Sigmoid colon (tissue), 7 donors: ENCODE results near the gene EMC9. TPM values are rescaled to one million over a fixed set of nuclear protein-coding genes. Genes with fewer than 3 reads are reported as not detected.

ENCODE experiments used
- DNase-seq: peaks from one replicate; pipeline ENCODE4 v3.0.0-alpha.2; 2019
- H3K27ac ChIP-seq, 4 donors: fragments of 200-600 bp; sonication (generic); one replicate each; pipeline ENCODE4 v1.5.1; 2016 to 2019; ENCODE audit warnings: mild to moderate bottlenecking in 1 of 4
- H3K27me3 ChIP-seq, 3 donors: fragments of 200-600 bp; sonication (generic); one replicate each; pipeline ENCODE4 v1.5.1; 2019; ENCODE audit warnings: mild to moderate bottlenecking in 1 of 3
- H3K36me3 ChIP-seq, 4 donors: fragments of 200-600 bp; sonication (generic); one replicate each; pipeline ENCODE4 v1.5.1; 2016 to 2019
- H3K4me1 ChIP-seq, 4 donors: fragments of 200-600 bp; sonication (generic); one replicate each; pipeline ENCODE4 v1.5.1; 2017 to 2019
- H3K4me3 ChIP-seq, 4 donors: fragments of 200-600 bp; sonication (generic); one replicate each; pipeline ENCODE4 v1.5.1; 2017 to 2019; ENCODE audit warnings: mild to moderate bottlenecking in 2 of 4, moderate library complexity in 1 of 4
- H3K9me3 ChIP-seq, 4 donors: fragments of 200-600 bp in 3 of 4; sonication (generic) in 3 of 4; one replicate each; pipeline versions ENCODE4 v1.5.1 to v1.6.1; 2013 to 2019
- EP300 ChIP-seq, 4 donors: sonication (generic); formaldehyde crosslinking; IDR thresholded peaks; one replicate each; pipeline ENCODE4 v1.6.1; 2017; ENCODE audit warnings: antibody characterized with exemption in 4 of 4
- POLR2A ChIP-seq, 2 donors: fragments of 450-650 bp; IDR thresholded peaks; one replicate each; pipeline ENCODE4 v1.6.1; 2016; ENCODE audit warnings: antibody characterized with exemption in 2 of 2, mild to moderate bottlenecking in 2 of 2, moderate library complexity in 2 of 2
- POLR2AphosphoS5 ChIP-seq, 4 donors: sonication (generic); formaldehyde crosslinking; IDR thresholded peaks; one replicate each; pipeline ENCODE4 v1.6.1; 2017; ENCODE audit warnings: antibody characterized with exemption in 4 of 4
- WGBS, 2 donors: extraction: QIAGEN DNeasy Blood & Tissue Kit; methylation state at CpG; one replicate each; pipeline ENCODE4 v1.1.7; 2013; 5-methylcytosine and 5-hydroxymethylcytosine counted together
- intact Hi-C: fragments of 100-400 bp; cut with DNase I; formaldehyde crosslinking; loops from one replicate; pipeline ENCODE4 v1.15.1; 2023
- polyA plus RNA-seq, 3 donors: library from polyadenylated mRNA; stranded (reverse); fragments of 200-250 nt; gene quantifications; one replicate each; pipeline ENCODE4 v1.2.3, GENCODE V29; 2013
- total RNA-seq, 4 donors: library from RNA; depleted of rRNA; stranded (reverse); fragments of >200 nt; gene quantifications; one replicate each; pipeline ENCODE4 v1.1.0, GENCODE V29; 2016
- TF ChIP-seq, protein P1 (sequence below), 4 experiments: fragments of 450-650 bp in 3 of 4; fragments of 200-600 bp in 1 of 4; IDR thresholded peaks; one replicate each; pipeline ENCODE4 v1.5.1; 2016 to 2019; ENCODE audit warnings: antibody characterized with exemption in 4 of 4, mild to moderate bottlenecking in 3 of 4, moderate library complexity in 2 of 4
- donor health status: healthy with polysubstance abuse.
- donor health status: Bipolar disorder and iron deficiency.
- donor health status: healthy.

The EMC9 gene
- total and polyA plus RNA-seq, 7 donors, result 5.0 to 37.2 (median 20.6) TPM

DNA sequence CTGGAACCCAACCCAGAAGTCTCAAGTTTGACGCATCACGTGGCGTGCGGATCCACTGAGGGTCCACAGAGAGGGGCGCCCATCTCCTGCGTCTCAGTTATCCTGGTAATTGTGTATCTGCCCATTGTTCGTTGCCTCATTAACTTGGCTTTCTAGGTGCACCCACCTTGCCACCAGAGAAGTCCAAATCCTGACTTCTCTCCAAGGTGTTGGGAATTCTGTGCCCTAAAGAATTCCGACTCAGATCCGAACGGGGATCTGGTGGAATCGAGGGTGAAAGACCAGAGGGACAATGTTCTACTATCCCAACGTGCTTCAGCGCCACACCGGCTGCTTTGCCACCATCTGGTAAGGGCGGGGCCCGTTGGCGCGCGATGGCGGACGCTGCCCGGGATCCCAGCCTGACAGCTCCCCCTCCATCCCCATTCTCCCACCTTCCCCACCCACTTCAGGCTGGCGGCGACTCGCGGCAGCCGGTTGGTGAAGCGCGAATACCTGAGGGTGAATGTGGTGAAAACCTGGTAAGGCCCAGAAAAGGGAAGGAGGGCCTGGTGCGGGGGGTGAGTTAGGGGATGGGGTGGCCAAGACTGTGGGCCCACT is 31.0 kb upstream of the EMC9 start:
- TF ChIP-seq POLR2AphosphoS5 (IDR thresholded peaks at IDR 0.05) (no peak), EP300 (IDR thresholded peaks at IDR 0.05) (no peak), POLR2A (IDR thresholded peaks at IDR 0.05) (no peak)
- TF ChIP-seq, protein P1, sequence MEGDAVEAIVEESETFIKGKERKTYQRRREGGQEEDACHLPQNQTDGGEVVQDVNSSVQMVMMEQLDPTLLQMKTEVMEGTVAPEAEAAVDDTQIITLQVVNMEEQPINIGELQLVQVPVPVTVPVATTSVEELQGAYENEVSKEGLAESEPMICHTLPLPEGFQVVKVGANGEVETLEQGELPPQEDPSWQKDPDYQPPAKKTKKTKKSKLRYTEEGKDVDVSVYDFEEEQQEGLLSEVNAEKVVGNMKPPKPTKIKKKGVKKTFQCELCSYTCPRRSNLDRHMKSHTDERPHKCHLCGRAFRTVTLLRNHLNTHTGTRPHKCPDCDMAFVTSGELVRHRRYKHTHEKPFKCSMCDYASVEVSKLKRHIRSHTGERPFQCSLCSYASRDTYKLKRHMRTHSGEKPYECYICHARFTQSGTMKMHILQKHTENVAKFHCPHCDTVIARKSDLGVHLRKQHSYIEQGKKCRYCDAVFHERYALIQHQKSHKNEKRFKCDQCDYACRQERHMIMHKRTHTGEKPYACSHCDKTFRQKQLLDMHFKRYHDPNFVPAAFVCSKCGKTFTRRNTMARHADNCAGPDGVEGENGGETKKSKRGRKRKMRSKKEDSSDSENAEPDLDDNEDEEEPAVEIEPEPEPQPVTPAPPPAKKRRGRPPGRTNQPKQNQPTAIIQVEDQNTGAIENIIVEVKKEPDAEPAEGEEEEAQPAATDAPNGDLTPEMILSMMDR (IDR thresholded peaks at IDR 0.05), result no peak
- 39 to 83% methylated on average over 30 of the region's 30 CpGs for WGBS, 2 donors
- intact Hi-C loops, result no loop called here
- Histone ChIP-seq H3K4me1 (peaks cover 0 to 20% (median 16%) of the 10 kb centered on the region in 4 donors), H3K36me3 (peaks cover 0 to 14% (median 6%) of the 10 kb centered on the region in 4 donors), H3K9me3 (no peaks in the 10 kb centered on the region), H3K4me3 (peak overlapping the region; percentile 31 to 56 (median 48)), H3K27ac (peak overlapping the region; percentile 32 to 70 (median 66)), H3K27me3 (no peaks in the 10 kb centered on the region)
- no peak for DNase-seq

GRCh38 chr14:24171422-24172260 is 30.2 kb upstream of the EMC9 start, which contains the start of gene REC8:
Gene REC8 (plus strand): TSS chr14:24172080. CDS start chr14:24172553, 473 bp downstream.
- peak in 3 of 4 donors; percentile 4 to 66 (median 55) for TF ChIP-seq POLR2AphosphoS5 (IDR thresholded peaks at IDR 0.05)
- TF ChIP-seq POLR2A (IDR thresholded peaks at IDR 0.05), result no peak
- TF ChIP-seq, protein P1 (IDR thresholded peaks at IDR 0.05), result no peak
- no peak for TF ChIP-seq EP300 (IDR thresholded peaks at IDR 0.05)
- DNase-seq, result peak; percentile 95

DNA sequence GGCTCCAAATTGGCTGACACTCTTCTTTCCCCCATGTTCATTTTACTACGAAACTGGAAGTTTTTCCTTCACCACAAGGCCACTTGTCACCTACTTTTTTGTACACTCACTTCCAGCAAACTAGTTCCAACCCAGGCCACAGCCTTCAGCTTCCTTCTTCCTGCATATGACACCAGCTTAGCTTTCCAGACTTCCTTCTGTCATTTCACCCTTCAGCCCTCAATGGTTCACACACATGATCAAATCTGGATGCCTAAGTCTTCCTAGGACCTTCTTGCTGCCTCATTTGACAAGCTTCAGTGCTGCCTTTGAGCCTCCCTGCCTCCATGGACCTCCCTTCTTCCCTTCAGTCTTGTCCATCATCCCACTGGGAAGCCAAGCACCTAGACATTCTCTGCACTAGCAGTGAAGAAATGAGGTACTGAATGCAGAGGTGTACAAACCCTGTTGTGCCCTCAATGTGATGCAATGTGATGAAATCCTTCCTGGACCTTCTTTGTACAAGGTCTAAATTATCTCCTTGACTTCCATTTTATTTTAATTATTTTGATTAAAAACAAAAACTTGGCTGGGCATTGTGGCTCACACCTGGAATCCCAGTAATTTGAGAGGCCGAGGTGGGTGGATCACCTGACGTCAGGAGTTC is 26.2 kb upstream of the EMC9 start:
- Histone ChIP-seq H3K4me1 (peaks cover 0 to 38% (median 24%) of the 10 kb centered on the region in 4 donors), H3K27me3 (no peaks in the 10 kb centered on the region), H3K36me3 (peaks cover 18 to 57% (median 41%) of the 10 kb centered on the region in 4 donors), H3K9me3 (no peaks in the 10 kb centered on the region), H3K4me3 (no peak overlapping the region), H3K27ac (no peak overlapping the region)
- TF ChIP-seq EP300 (IDR thresholded peaks at IDR 0.05) (no peak), POLR2AphosphoS5 (IDR thresholded peaks at IDR 0.05) (no peak), POLR2A (IDR thresholded peaks at IDR 0.05) (no peak)
- TF ChIP-seq, protein P1 (IDR thresholded peaks at IDR 0.05), result no peak
- no peak for DNase-seq
- 88 to 91% methylated on average over 3 of the region's 3 CpGs for WGBS, 2 donors
- intact Hi-C loops, result no loop called here

More at GRCh38 chr14:24171422-24172260, 30.2 kb upstream of the EMC9 start, which contains the start of gene REC8:
- Histone ChIP-seq H3K4me3 (peak within 1 kb of the TSS; percentile 31 to 56 (median 48)), H3K9me3 (no peaks in the 10 kb centered on the region), H3K27ac (peak within 1 kb of the TSS; percentile 32 to 70 (median 66)), H3K36me3 (peaks cover 3 to 18% (median 7%) of the 10 kb centered on the region in 4 donors), H3K27me3 (no peaks in the 10 kb centered on the region), H3K4me1 (peaks cover 0 to 20% (median 16%) of the 10 kb centered on the region in 4 donors)
- WGBS, 2 donors, result 19 to 74% methylated on average over 63 of the region's 63 CpGs
- intact Hi-C loops, result no loop called here

DNA sequence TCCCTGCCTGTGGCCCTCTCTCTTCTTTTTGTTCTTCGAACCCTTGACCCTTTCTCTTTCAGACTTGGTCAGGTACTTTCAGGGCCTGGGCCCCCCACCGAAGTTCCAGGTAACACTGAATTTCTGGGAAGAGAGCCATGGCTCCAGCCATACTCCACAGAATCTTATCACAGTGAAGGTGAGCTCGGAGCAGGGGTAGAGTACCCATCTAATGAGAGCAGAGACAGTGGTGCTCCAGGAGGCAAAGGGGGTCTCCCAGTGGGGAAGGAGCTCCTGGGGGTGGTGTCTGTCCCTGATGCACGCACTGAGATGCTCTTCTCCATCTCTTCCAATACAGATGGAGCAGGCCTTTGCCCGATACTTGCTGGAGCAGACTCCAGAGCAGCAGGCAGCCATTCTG is 24.4 kb upstream of the EMC9 start:
- no peak for TF ChIP-seq EP300 (IDR thresholded peaks at IDR 0.05)
- H3K4me3 ChIP-seq, result no peak overlapping the region
- no peaks in the 10 kb centered on the region for H3K9me3 ChIP-seq
- intact Hi-C loops, result no loop called here
- DNase-seq, result no peak
- peaks cover 0 to 35% (median 24%) of the 10 kb centered on the region in 4 donors for H3K4me1 ChIP-seq
- H3K27me3 ChIP-seq, result no peaks in the 10 kb centered on the region
- H3K27ac ChIP-seq, result no peak overlapping the region
- peaks cover 18 to 57% (median 41%) of the 10 kb centered on the region in 4 donors for H3K36me3 ChIP-seq
- 94 to 98% methylated on average over 5 of the region's 5 CpGs for WGBS, 2 donors
